HL-60 (cell line): ENCODE results near the gene CNGB1.

Source experiments
- DNase-seq, 2 experiments: peaks; one replicate each; pipeline ENCODE4 v3.0.0-alpha.2; 2010 to 2020; ENCODE audit warnings: low read depth in 1 of 2, low spot score in 1 of 2
- H3K27ac ChIP-seq: fragments of 250-450 bp; sonication (Bioruptor Pico); replicated peaks from 2 replicates; pipeline ENCODE4 v1.5.1; 2020; ENCODE audit warnings: mild to moderate bottlenecking, moderate library complexity
- H3K27me3 ChIP-seq: fragments of 250-450 bp; sonication (Bioruptor Pico); 2 replicates; pipeline ENCODE4 v1.5.1; 2021; ENCODE audit warnings: mild to moderate bottlenecking, moderate library complexity; ENCODE audit not compliant: insufficient read depth, poor library complexity, severe bottlenecking
- H3K4me3 ChIP-seq: replicated peaks from 2 replicates; pipeline ENCODE4 v1.5.1; 2011; ENCODE audit warnings: mild to moderate bottlenecking, control low read depth, low read length; ENCODE audit not compliant: insufficient read depth
- GABPA ChIP-seq: IDR thresholded peaks from 2 replicates; pipeline ENCODE4 v1.6.1; 2012; ENCODE audit warnings: low read depth
- POLR2AphosphoS5 ChIP-seq: IDR thresholded peaks from 2 replicates; pipeline ENCODE4 v1.6.1; 2012; ENCODE audit warnings: low read depth
- REST ChIP-seq: IDR thresholded peaks from 2 replicates; pipeline ENCODE4 v1.6.1; 2012; ENCODE audit warnings: low read depth; ENCODE audit not compliant: insufficient replicate concordance
- SPI1 ChIP-seq: IDR thresholded peaks from 2 replicates; pipeline ENCODE4 v1.6.1; 2012; ENCODE audit warnings: low read depth, mild to moderate bottlenecking, borderline replicate concordance
- TF ChIP-seq, protein P1 (sequence below): IDR thresholded peaks from one replicate; pipeline ENCODE4 v1.5.1; 2011; ENCODE audit warnings: low read length, control low read depth, inconsistent platforms; ENCODE audit not compliant: insufficient read depth

CNGB1 gene

GRCh38 chr16:57957673-57958392 is 13.1 kb downstream of the CNGB1 start:
- TF ChIP-seq POLR2AphosphoS5 (no peak), REST (no peak), SPI1 (no peak), GABPA (no peak)
- TF ChIP-seq, protein P1, sequence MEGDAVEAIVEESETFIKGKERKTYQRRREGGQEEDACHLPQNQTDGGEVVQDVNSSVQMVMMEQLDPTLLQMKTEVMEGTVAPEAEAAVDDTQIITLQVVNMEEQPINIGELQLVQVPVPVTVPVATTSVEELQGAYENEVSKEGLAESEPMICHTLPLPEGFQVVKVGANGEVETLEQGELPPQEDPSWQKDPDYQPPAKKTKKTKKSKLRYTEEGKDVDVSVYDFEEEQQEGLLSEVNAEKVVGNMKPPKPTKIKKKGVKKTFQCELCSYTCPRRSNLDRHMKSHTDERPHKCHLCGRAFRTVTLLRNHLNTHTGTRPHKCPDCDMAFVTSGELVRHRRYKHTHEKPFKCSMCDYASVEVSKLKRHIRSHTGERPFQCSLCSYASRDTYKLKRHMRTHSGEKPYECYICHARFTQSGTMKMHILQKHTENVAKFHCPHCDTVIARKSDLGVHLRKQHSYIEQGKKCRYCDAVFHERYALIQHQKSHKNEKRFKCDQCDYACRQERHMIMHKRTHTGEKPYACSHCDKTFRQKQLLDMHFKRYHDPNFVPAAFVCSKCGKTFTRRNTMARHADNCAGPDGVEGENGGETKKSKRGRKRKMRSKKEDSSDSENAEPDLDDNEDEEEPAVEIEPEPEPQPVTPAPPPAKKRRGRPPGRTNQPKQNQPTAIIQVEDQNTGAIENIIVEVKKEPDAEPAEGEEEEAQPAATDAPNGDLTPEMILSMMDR, result no peak
- Histone ChIP-seq H3K27ac (no peak overlapping the region), H3K4me3 (no peak overlapping the region), H3K27me3 (no peaks in the 10 kb centered on the region)
- no peak for DNase-seq

DNA sequence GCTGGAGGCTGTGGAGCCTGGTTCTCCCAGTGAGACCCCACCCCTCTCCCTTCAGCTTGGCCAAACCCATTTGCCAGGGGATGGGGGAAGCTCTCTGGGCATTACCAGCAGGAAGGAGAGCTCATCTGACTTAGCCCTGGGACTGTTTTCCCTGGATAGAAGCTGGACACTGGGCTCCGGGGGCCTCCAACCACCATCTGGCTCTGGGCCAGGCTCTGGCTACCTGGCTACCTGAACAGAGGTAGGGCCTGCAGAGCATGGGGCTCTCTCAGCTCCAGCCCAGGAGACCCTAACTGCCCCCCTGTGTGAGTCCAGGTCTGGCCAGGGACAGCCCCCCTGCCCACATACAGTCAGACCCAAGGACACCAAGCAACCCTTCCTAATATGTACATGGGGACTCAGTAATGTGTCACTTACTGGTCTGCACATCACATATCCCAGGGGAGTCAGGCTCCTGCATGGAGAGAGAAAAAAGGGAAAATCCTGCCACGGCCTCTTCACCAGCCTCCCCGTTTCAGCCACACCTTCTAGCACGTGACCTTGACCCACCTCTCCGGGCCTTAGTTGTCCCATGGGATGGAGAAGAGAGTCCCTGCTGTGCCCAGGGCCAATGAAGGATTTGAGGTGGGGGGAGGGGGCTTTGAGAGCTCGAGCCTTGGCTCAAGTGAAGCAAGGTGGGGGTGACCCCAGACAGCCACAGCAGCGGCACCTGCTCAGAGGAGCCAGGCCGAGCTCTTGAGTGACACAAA is 13.8 kb downstream of the CNGB1 start:
- Histone ChIP-seq H3K4me3 (no peak overlapping the region), H3K27ac (no peak overlapping the region), H3K27me3 (no peaks in the 10 kb centered on the region)
- DNase-seq, result no peak
- TF ChIP-seq GABPA, result no peak
- no peak for TF ChIP-seq REST
- TF ChIP-seq POLR2AphosphoS5, result no peak
- no peak for TF ChIP-seq SPI1
- TF ChIP-seq, protein P1, result no peak

GRCh38 chr16:57956270-57956808 is 14.6 kb downstream of the CNGB1 start:
- no peaks in the 10 kb centered on the region for H3K27me3 ChIP-seq
- DNase-seq, result no peak
- no peak overlapping the region for H3K27ac ChIP-seq
- TF ChIP-seq REST (no peak), POLR2AphosphoS5 (no peak), GABPA (no peak), SPI1 (no peak)
- TF ChIP-seq, protein P1, result no peak
- H3K4me3 ChIP-seq, result no peak overlapping the region
